ENCODE data around the gene TIRAP.
A peak's percentile ranks its signal among the peaks of the same experiment; 100 is the strongest.

TIRAP gene, protein sequence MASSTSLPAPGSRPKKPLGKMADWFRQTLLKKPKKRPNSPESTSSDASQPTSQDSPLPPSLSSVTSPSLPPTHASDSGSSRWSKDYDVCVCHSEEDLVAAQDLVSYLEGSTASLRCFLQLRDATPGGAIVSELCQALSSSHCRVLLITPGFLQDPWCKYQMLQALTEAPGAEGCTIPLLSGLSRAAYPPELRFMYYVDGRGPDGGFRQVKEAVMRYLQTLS

GRCh38 chr11:126282736-126283591, at the start of gene TIRAP:
Gene TIRAP, plus strand, starts transcription at chr11:126283093. Its CDS starts 7,802 bp downstream, at chr11:126290895.
- H3K36me3 ChIP-seq (ENCODE audit: insufficient read depth): no peaks in the 10 kb centered on the region
- H3K4me1 ChIP-seq (ENCODE audit: low read depth, poor library complexity, severe bottlenecking): peaks cover 21% of the 10 kb centered on the region
- H3K4me2 ChIP-seq: peak within 1 kb of the TSS; percentile 79
- H2AFZ ChIP-seq (ENCODE audit: low read depth): peak within 1 kb of the TSS; percentile 50
- H3K9ac ChIP-seq: peak within 1 kb of the TSS; percentile 71
- peaks cover 5% of the 10 kb centered on the region; the same call in 1 of the 2 replicates for H3K79me2 ChIP-seq (ENCODE audit: insufficient read depth, low read depth)
- no peak within 1 kb of the TSS for H3K4me3 ChIP-seq (IDR thresholded peaks at IDR 0.05; ENCODE audit: insufficient read depth, low read depth, low read length)
- TF ChIP-seq, protein P1, sequence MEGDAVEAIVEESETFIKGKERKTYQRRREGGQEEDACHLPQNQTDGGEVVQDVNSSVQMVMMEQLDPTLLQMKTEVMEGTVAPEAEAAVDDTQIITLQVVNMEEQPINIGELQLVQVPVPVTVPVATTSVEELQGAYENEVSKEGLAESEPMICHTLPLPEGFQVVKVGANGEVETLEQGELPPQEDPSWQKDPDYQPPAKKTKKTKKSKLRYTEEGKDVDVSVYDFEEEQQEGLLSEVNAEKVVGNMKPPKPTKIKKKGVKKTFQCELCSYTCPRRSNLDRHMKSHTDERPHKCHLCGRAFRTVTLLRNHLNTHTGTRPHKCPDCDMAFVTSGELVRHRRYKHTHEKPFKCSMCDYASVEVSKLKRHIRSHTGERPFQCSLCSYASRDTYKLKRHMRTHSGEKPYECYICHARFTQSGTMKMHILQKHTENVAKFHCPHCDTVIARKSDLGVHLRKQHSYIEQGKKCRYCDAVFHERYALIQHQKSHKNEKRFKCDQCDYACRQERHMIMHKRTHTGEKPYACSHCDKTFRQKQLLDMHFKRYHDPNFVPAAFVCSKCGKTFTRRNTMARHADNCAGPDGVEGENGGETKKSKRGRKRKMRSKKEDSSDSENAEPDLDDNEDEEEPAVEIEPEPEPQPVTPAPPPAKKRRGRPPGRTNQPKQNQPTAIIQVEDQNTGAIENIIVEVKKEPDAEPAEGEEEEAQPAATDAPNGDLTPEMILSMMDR (conservative IDR thresholded peaks at IDR 0.05; ENCODE audit: low read depth, low read length): no peak
- H3K27ac ChIP-seq: peak within 1 kb of the TSS; percentile 80
- no peaks in the 10 kb centered on the region for H4K20me1 ChIP-seq (ENCODE audit: insufficient read depth)
- no peaks in the 10 kb centered on the region for H3K27me3 ChIP-seq (ENCODE audit: insufficient read depth, low read depth)

DNA sequence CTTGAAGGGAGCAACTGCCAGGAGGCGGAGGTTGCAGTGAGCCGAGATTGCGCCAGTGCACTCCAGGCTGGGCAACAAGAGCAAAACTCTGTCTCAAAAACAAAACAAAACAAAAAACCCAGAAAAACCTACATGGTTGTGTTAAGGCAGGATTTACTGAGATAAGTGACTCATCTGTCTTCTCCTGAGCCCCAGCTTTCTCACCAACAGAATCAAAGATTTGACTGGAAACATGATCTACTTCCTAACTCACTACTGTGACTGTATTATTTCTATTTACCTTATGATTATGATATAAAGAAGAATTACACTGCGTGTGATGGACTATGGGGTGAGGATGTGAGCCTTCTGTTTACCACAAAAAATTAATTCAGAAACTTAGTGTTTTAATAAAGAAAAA, 49.5 kb upstream of the TIRAP start:
- Histone ChIP-seq H3K27ac (no peak overlapping the region), H3K9ac (no peak overlapping the region), H3K79me2 (ENCODE audit: insufficient read depth, low read depth) (no peaks in the 10 kb centered on the region), H3K4me2 (no peak overlapping the region), H3K36me3 (ENCODE audit: insufficient read depth) (peaks cover 5% of the 10 kb centered on the region; the same call in 1 of the 2 replicates), H3K4me1 (ENCODE audit: low read depth, poor library complexity, severe bottlenecking) (peaks cover 8% of the 10 kb centered on the region), H2AFZ (ENCODE audit: low read depth) (no peak overlapping the region), H3K27me3 (ENCODE audit: insufficient read depth, low read depth) (no peaks in the 10 kb centered on the region), H4K20me1 (ENCODE audit: insufficient read depth) (no peaks in the 10 kb centered on the region), H3K4me3 (IDR thresholded peaks at IDR 0.05; ENCODE audit: insufficient read depth, low read depth, low read length) (no peak overlapping the region)
- TF ChIP-seq, protein P1 (conservative IDR thresholded peaks at IDR 0.05; ENCODE audit: low read depth, low read length): no peak

DNA sequence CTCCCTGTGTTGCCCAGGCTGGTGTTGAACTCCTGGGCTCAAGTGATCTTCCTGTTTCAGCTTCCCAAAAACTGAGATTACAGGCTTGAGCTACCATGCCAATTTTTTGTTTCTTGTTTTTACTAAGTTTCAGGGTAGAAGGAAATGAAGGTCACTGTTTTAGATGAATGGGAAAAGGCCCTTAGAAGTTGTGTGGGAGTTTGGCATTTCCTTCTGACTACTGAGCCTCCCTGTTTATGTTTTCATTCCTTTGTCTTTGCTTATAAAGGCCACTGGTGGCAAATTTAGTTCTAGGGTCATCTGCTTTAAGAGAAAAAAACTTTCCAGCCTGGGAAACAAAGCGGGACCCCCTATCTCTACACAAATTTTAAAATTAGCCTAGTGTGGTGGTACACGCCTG, 36.3 kb upstream of the TIRAP start:
- Histone ChIP-seq H2AFZ (ENCODE audit: low read depth) (no peak overlapping the region), H3K27ac (no peak overlapping the region), H3K36me3 (ENCODE audit: insufficient read depth) (no peaks in the 10 kb centered on the region)

DNA sequence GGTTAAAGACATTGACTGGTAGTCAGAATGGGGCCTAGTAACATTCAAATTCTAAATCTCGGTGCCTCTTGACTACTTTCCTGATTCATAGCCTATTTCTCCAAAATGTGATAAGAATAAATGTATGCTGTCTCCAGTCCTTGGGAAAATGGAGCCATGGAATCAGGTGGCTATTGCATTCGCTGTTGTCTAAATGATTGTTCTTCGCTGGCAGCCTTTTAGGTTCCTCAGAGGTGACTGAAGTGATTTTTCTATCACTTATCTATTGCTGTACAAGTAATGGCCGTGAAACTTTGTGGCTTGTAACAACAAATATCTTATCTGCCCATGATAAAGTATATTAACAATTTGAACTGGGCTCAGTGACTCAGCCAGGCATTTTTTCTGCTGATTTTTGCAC, 29.6 kb upstream of the TIRAP start:
- Histone ChIP-seq H3K4me3 (IDR thresholded peaks at IDR 0.05; ENCODE audit: insufficient read depth, low read depth, low read length) (no peak overlapping the region), H3K9ac (no peak overlapping the region), H3K4me1 (ENCODE audit: low read depth, poor library complexity, severe bottlenecking) (no peaks in the 10 kb centered on the region), H3K4me2 (no peak overlapping the region), H3K27me3 (ENCODE audit: insufficient read depth, low read depth) (no peaks in the 10 kb centered on the region), H3K27ac (no peak overlapping the region), H2AFZ (ENCODE audit: low read depth) (no peak overlapping the region), H3K79me2 (ENCODE audit: insufficient read depth, low read depth) (no peaks in the 10 kb centered on the region), H4K20me1 (ENCODE audit: insufficient read depth) (no peaks in the 10 kb centered on the region), H3K36me3 (ENCODE audit: insufficient read depth) (no peaks in the 10 kb centered on the region)
- TF ChIP-seq, protein P1 (conservative IDR thresholded peaks at IDR 0.05; ENCODE audit: low read depth, low read length): no peak

More for the DNA sequence above, 36.3 kb upstream of the TIRAP start:
- Histone ChIP-seq H3K4me3 (IDR thresholded peaks at IDR 0.05; ENCODE audit: insufficient read depth, low read depth, low read length) (no peak overlapping the region), H3K9ac (no peak overlapping the region), H3K27me3 (ENCODE audit: insufficient read depth, low read depth) (no peaks in the 10 kb centered on the region), H3K4me1 (ENCODE audit: low read depth, poor library complexity, severe bottlenecking) (no peaks in the 10 kb centered on the region), H3K4me2 (no peak overlapping the region), H3K79me2 (ENCODE audit: insufficient read depth, low read depth) (no peaks in the 10 kb centered on the region), H4K20me1 (ENCODE audit: insufficient read depth) (no peaks in the 10 kb centered on the region)
- TF ChIP-seq, protein P1 (conservative IDR thresholded peaks at IDR 0.05; ENCODE audit: low read depth, low read length): no peak

All from KMS-11 (cell line).